ENCODE results near the gene TRANK1. TPM values are rescaled to one million over a fixed set of nuclear protein-coding genes. Genes with fewer than 3 reads are reported as not detected.
"Not testable (repeated sequence)": the region's sequence is repeated elsewhere in the genome, so short reads cannot be mapped to it uniquely, and the experiment has no call there.

Gene TRANK1
- total and polyA plus RNA-seq, 2 of the 8 experiments (the other 6 are each of a cell fraction or from before 2014, with no cell fraction given), result 2.9 to 8.8 TPM

DNA sequence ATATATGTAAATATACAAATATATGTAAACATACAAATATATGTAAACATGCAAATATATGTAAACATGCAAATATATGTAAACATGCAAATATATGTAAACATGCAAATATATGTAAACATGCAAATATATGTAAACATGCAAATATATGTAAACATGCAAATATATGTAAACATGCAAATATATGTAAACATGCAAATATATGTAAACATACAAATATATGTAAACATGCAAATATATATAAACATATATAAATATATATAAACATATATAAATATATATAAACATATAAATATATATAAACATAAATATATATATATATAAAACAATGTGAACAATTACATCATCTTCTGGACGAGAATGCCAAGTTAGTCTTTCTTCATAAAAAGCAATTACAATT lies 65.0 kb downstream of the TRANK1 start:
- H2BK20ac ChIP-seq (ENCODE audit: low read length); H2AFZ ChIP-seq (ENCODE audit: low read length); H4K5ac ChIP-seq (ENCODE audit: insufficient read length, low read depth, low read length); H3K9me3 ChIP-seq (ENCODE audit: insufficient read depth in 2 of 2, low read depth in 1 of 2, low read length in 1 of 2); H3K4ac ChIP-seq (replicated peaks; ENCODE audit: insufficient read length, low read depth, low read length); DNase-seq (ENCODE audit: low read depth in 1 of 2, low spot score in 2 of 2); CTCF ChIA-PET (ENCODE audit: partially characterized antibody); H3K23ac ChIP-seq (ENCODE audit: insufficient read length); H2BK5ac ChIP-seq (ENCODE audit: low read depth, low read length); H3K79me2 ChIP-seq (ENCODE audit: control insufficient read depth in 1 of 2, insufficient read depth in 2 of 2, low read length in 2 of 2); H3K27ac ChIP-seq (ENCODE audit: low read depth, low read length); H2BK12ac ChIP-seq (ENCODE audit: low read depth, low read length); H3K4me3 ChIP-seq (ENCODE audit: extremely low read depth in 1 of 4, insufficient read depth in 2 of 4, low read depth in 3 of 4, low read length in 4 of 4); H3K4me2 ChIP-seq (ENCODE audit: insufficient read depth in 1 of 2, low read depth in 2 of 2, low read length in 2 of 2); H3K36me3 ChIP-seq (ENCODE audit: control insufficient read depth in 2 of 4, insufficient read depth in 4 of 4, low read length in 3 of 4); FAIRE-seq; H2BK120ac ChIP-seq (replicated peaks; ENCODE audit: low read depth, low read length); H2BK15ac ChIP-seq (ENCODE audit: low read length); H3K23me2 ChIP-seq (ENCODE audit: low read depth, low read length); H3K9ac ChIP-seq (replicated peaks in 1 of 4; ENCODE audit: extremely low read depth in 1 of 4, low read depth in 3 of 4, low read length in 3 of 4); H4K20me1 ChIP-seq (replicated peaks in 1 of 2; ENCODE audit: control insufficient read depth in 1 of 2, insufficient read depth in 2 of 2, low read length in 2 of 2); H3K4me1 ChIP-seq (replicated peaks in 1 of 4; ENCODE audit: control insufficient read depth in 3 of 4, insufficient read depth in 4 of 4, low read length in 3 of 4); H3K18ac ChIP-seq (ENCODE audit: extremely low read depth, low read length); H4K8ac ChIP-seq (ENCODE audit: extremely low read depth, insufficient read depth, low read length); H3K14ac ChIP-seq (ENCODE audit: insufficient read length); H3K79me1 ChIP-seq (ENCODE audit: low read depth, low read length); H3K56ac ChIP-seq (replicated peaks; ENCODE audit: insufficient read length, low read depth, low read length); POLR2A ChIA-PET (ENCODE audit: partially characterized antibody); H3K27me3 ChIP-seq (replicated peaks in 1 of 4; ENCODE audit: control insufficient read depth in 3 of 4, extremely low read depth in 1 of 4, insufficient read depth in 3 of 4, low read length in 3 of 4); H2AK5ac ChIP-seq (ENCODE audit: low read depth, low read length); H4K91ac ChIP-seq (replicated peaks; ENCODE audit: insufficient read length, low read length): not testable (repeated sequence)
- WGBS, 2 experiments (ENCODE audit: extremely low coverage in 1 of 2, insufficient coverage in 1 of 2, insufficient read length in 1 of 2, insufficient replicate concordance in 2 of 2, low coverage in 1 of 2, low lambda C conversion rate in 2 of 2, missing lambda C conversion rate in 1 of 2), result 79% methylated on average over 1 of the region's 1 CpG; no CpG with 5 or more reads in 1 of the 2 experiments

All from H1 (cell line).